Measurements from ENCODE around the gene GLRX. TPM values are rescaled to one million over a fixed set of nuclear protein-coding genes. Genes with fewer than 3 reads are reported as not detected.

The GLRX gene
- polyA plus RNA-seq, 1 donor, result 11.3 TPM

- no peak for DNase-seq (ENCODE audit: low read depth)
Observed at GRCh38 chr5:95780597-95780996, 41.9 kb downstream of the GLRX start.

- DNase-seq (ENCODE audit: low read depth), result no peak
Observed at GRCh38 chr5:95779611-95780010, 42.9 kb downstream of the GLRX start.

GRCh38 chr5:95778713-95779436 is 43.7 kb downstream of the GLRX start:
- no peak for DNase-seq (ENCODE audit: low read depth)

- DNase-seq (ENCODE audit: low read depth), result no peak
Observed at GRCh38 chr5:95777441-95777840, 45.1 kb downstream of the GLRX start.

- DNase-seq (ENCODE audit: low read depth), result no peak
Observed at GRCh38 chr5:95773335-95774059, 49.0 kb downstream of the GLRX start.

- no peak for DNase-seq (ENCODE audit: low read depth)
Observed at GRCh38 chr5:95771892-95772291, 50.6 kb downstream of the GLRX start.

GRCh38 chr5:95770830-95771708 is 51.5 kb downstream of the GLRX start:
- DNase-seq (ENCODE audit: low read depth), result no peak

GRCh38 chr5:95768731-95769130 is 53.8 kb downstream of the GLRX start:
- no peak for DNase-seq (ENCODE audit: low read depth)

GRCh38 chr5:95763941-95764340 is 58.6 kb downstream of the GLRX start:
- no peak for DNase-seq (ENCODE audit: low read depth)

Other genes starting within 250 kb of the GLRX start
- gene GPR150, start 202.6 kb downstream of the GLRX start, polyA plus RNA-seq (ENCODE audit: insufficient read length), result not detected
- gene RFESD, start 175.9 kb downstream of the GLRX start, polyA plus RNA-seq (ENCODE audit: insufficient read length), result 2.7 TPM
- 1.4 TPM for gene SPATA9, start 139.7 kb downstream of the GLRX start, polyA plus RNA-seq (ENCODE audit: insufficient read length)
- 97.2 TPM for gene RHOBTB3, start 91.4 kb downstream of the GLRX start, polyA plus RNA-seq (ENCODE audit: insufficient read length)
- gene ELL2, start 139.1 kb upstream of the GLRX start, polyA plus RNA-seq (ENCODE audit: insufficient read length), result 2.8 TPM